Vagina (tissue), 2 donors: Measurements from ENCODE around the gene S1PR5. TPM values are rescaled to one million over a fixed set of nuclear protein-coding genes. Genes with fewer than 3 reads are reported as not detected.
A peak's percentile ranks its signal among the peaks of the same experiment; 100 is the strongest.

Experiments
- DNase-seq, 2 donors: peaks; one replicate each; pipeline ENCODE4 v3.0.0-alpha.2; 2017; ENCODE audit errors: extremely low spot score in 2 of 2
- H3K27ac ChIP-seq: fragments of 200-600 bp; sonication (generic); one replicate; pipeline ENCODE4 v1.5.1; 2019
- H3K27me3 ChIP-seq: fragments of 200-600 bp; sonication (generic); one replicate; pipeline ENCODE4 v1.5.1; 2019
- H3K36me3 ChIP-seq, 2 donors: fragments of 200-600 bp; sonication (generic); one replicate each; pipeline ENCODE4 v1.5.1; 2017 to 2019
- H3K4me1 ChIP-seq: fragments of 200-600 bp; sonication (generic); one replicate; pipeline ENCODE4 v1.5.1; 2019
- H3K4me3 ChIP-seq, 2 donors: fragments of 200-600 bp; sonication (generic); 1 replicate in 1 of 2; 2 replicates in 1 of 2; pipeline ENCODE4 v1.5.1; 2016 to 2019
- H3K9me3 ChIP-seq: fragments of 200-600 bp; sonication (generic); one replicate; pipeline ENCODE4 v1.5.1; 2019
- CTCF ChIP-seq, 3 experiments: fragments of 450-650 bp in 2 of 3; fragments of 200-600 bp in 1 of 3; sonication (generic) in 1 of 3; IDR thresholded peaks; one replicate each; pipeline ENCODE4 v1.5.1; 2017 to 2019; ENCODE audit warnings: antibody characterized with exemption in 3 of 3, mild to moderate bottlenecking in 2 of 3, moderate library complexity in 2 of 3
- POLR2A ChIP-seq, 2 donors: fragments of 450-650 bp; IDR thresholded peaks; one replicate each; pipeline ENCODE4 v1.6.1; 2017; ENCODE audit warnings: antibody characterized with exemption in 2 of 2, mild to moderate bottlenecking in 2 of 2, moderate library complexity in 2 of 2
- POLR2AphosphoS5 ChIP-seq, 2 donors: sonication (generic); formaldehyde crosslinking; IDR thresholded peaks; one replicate each; pipeline ENCODE4 v1.9.0; 2017; ENCODE audit warnings: antibody characterized with exemption in 2 of 2, mild to moderate bottlenecking in 2 of 2, low read depth in 1 of 2; ENCODE audit not compliant: insufficient read depth in 1 of 2
- intact Hi-C: fragments of 100-400 bp; cut with DNase I; formaldehyde crosslinking; loops from one replicate; pipeline ENCODE4 v1.15.1; 2023
- total RNA-seq: library from RNA; depleted of rRNA; stranded (reverse); fragments of >200 nt; gene quantifications from one replicate; pipeline ENCODE4 v1.2.3, GENCODE V29; 2016

Gene S1PR5
- total RNA-seq, 1 donor from 2014 or later: 36.6 TPM

GRCh38 chr19:10517760-10518443 is 655 bp upstream of the S1PR5 start:
- no peaks in the 10 kb centered on the region for H3K9me3 ChIP-seq
- intact Hi-C loops: no loop called here
- TF ChIP-seq CTCF (IDR thresholded peaks at IDR 0.05): no peak
- no peak for TF ChIP-seq POLR2AphosphoS5 (IDR thresholded peaks at IDR 0.05; ENCODE audit: insufficient read depth in 1 of 2, low read depth in 1 of 2)
- TF ChIP-seq POLR2A (IDR thresholded peaks at IDR 0.05): no peak
- no peaks in the 10 kb centered on the region for H3K36me3 ChIP-seq
- H3K27ac ChIP-seq: peak overlapping the region; percentile 48
- H3K4me1 ChIP-seq: peaks cover 41% of the 10 kb centered on the region
- peaks cover 5% of the 10 kb centered on the region for H3K27me3 ChIP-seq
- DNase-seq: no peak
- peak overlapping the region; percentile 37 to 51 for H3K4me3 ChIP-seq

- H3K9me3 ChIP-seq: no peaks in the 10 kb centered on the region
- H3K36me3 ChIP-seq: no peaks in the 10 kb centered on the region
- peaks cover 5% of the 10 kb centered on the region for H3K27me3 ChIP-seq
- TF ChIP-seq CTCF (IDR thresholded peaks at IDR 0.05) (no peak), POLR2AphosphoS5 (IDR thresholded peaks at IDR 0.05; ENCODE audit: insufficient read depth in 1 of 2, low read depth in 1 of 2) (no peak), POLR2A (IDR thresholded peaks at IDR 0.05) (no peak)
- H3K4me3 ChIP-seq: peak overlapping the region; percentile 37 to 51
- H3K27ac ChIP-seq: peak overlapping the region; percentile 48
- intact Hi-C loops: no loop called here
- H3K4me1 ChIP-seq: peaks cover 41% of the 10 kb centered on the region
- DNase-seq: no peak
Measured at GRCh38 chr19:10516671-10517286, 468 bp downstream of the S1PR5 start.

GRCh38 chr19:10516064-10516385 is 1.2 kb downstream of the S1PR5 start:
- TF ChIP-seq CTCF (IDR thresholded peaks at IDR 0.05) (no peak), POLR2AphosphoS5 (IDR thresholded peaks at IDR 0.05; ENCODE audit: insufficient read depth in 1 of 2, low read depth in 1 of 2) (no peak), POLR2A (IDR thresholded peaks at IDR 0.05) (no peak)
- DNase-seq: no peak
- no peaks in the 10 kb centered on the region for H3K36me3 ChIP-seq
- no peaks in the 10 kb centered on the region for H3K9me3 ChIP-seq
- intact Hi-C loops: no loop called here
- H3K4me3 ChIP-seq: peak overlapping the region in 1 of 2 donors; percentile 51
- peaks cover 34% of the 10 kb centered on the region for H3K4me1 ChIP-seq
- H3K27ac ChIP-seq: peak overlapping the region; percentile 48
- H3K27me3 ChIP-seq: peaks cover 5% of the 10 kb centered on the region

GRCh38 chr19:10514211-10515145 is 2.8 kb downstream of the S1PR5 start:
- Histone ChIP-seq H3K4me3 (peak overlapping the region in 1 of 2 donors; percentile 16), H3K27ac (no peak overlapping the region), H3K27me3 (peaks cover 5% of the 10 kb centered on the region), H3K9me3 (no peaks in the 10 kb centered on the region), H3K36me3 (no peaks in the 10 kb centered on the region), H3K4me1 (peaks cover 42% of the 10 kb centered on the region)
- DNase-seq: no peak
- intact Hi-C loops: no loop called here
- TF ChIP-seq POLR2A (IDR thresholded peaks at IDR 0.05) (no peak), POLR2AphosphoS5 (IDR thresholded peaks at IDR 0.05; ENCODE audit: insufficient read depth in 1 of 2, low read depth in 1 of 2) (no peak), CTCF (IDR thresholded peaks at IDR 0.05) (no peak)
